LNCAP (cell line): ENCODE data around the gene FOXO1.

Experiments used
- CTCF ChIP-seq: fragments of 450-650 bp; IDR thresholded peaks from 2 replicates; pipeline ENCODE4 v1.5.1; 2017; ENCODE audit warnings: mild to moderate bottlenecking

FOXO1 gene

GRCh38 chr13:40653527-40654318, 12.7 kb downstream of the FOXO1 start:
- no peak for TF ChIP-seq CTCF

GRCh38 chr13:40652588-40652940, 13.9 kb downstream of the FOXO1 start:
- no peak for TF ChIP-seq CTCF

GRCh38 chr13:40651866-40652587, 14.4 kb downstream of the FOXO1 start:
- TF ChIP-seq CTCF, result no peak

- no peak for TF ChIP-seq CTCF
These were observed 17.6 kb downstream of the FOXO1 start for GRCh38 chr13:40648841-40649240.

- TF ChIP-seq CTCF, result no peak
These were observed 18.4 kb downstream of the FOXO1 start for GRCh38 chr13:40648040-40648439.

GRCh38 chr13:40644838-40645604, 21.4 kb downstream of the FOXO1 start:
- no peak for TF ChIP-seq CTCF

- TF ChIP-seq CTCF, result no peak
These were observed 25.5 kb downstream of the FOXO1 start for GRCh38 chr13:40640845-40641458.
